Mucosa of gallbladder (tissue), 1 donor: Measurements from ENCODE around the gene SMARCA4. TPM values are rescaled to one million over a fixed set of nuclear protein-coding genes. Genes with fewer than 3 reads are reported as not detected.
"Not testable (repeated sequence)": the region's sequence is repeated elsewhere in the genome, so short reads cannot be mapped to it uniquely, and the experiment has no call there.

Source experiments
- DNase-seq: peaks from one replicate; pipeline ENCODE4 v3.0.0-alpha.2; 2020; ENCODE audit warnings: low spot score
- total RNA-seq: library from RNA; stranded (reverse); gene quantifications from one replicate; pipeline ENCODE4 v1.2.1, GENCODE V29; 2021
- donor health status: DM: no; HTN: no; CAD: no.

Gene SMARCA4
- total RNA-seq, 1 donor from 2014 or later, result 95.5 TPM

DNA sequence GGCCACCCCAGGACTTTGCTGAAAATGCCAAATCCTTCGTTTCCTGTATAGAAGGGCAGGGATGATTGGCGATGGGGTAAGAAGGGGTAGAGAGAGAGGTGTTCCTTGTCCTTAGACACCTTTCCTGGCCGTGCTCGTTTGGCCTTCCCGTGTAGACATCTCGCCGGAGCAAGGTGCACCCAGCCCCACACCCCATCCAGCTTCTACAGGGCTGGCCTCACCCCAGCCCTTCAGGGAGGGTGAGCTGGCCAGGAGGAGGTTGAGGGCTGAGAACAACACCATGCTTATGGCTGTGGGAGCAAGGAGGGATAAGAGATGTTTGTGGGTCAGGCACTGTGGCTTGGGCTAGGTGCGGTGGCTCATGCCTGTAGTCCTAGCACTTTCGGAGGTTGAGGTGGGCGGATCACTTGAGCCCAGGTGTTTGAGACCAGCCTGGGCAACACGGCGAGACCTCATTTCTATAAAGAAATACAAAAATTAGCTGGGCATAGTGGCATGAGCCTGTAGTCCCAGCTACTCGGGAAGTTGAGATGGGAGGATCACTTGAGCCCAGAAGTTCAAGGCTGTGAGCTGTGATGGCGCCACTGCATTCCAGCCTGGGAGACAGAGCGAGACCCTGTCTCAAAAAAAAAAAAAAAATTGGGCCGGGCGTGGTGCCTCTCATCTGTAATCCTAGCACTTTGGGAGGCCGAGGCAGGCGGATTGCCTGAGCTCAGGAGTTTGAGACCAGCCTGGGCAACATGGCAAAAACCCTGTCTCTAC is 15.5 kb downstream of the SMARCA4 start:
- no peak for DNase-seq

- no peak for DNase-seq
Measured at GRCh38 chr19:10977742-10978092, 16.9 kb downstream of the SMARCA4 start.

DNA sequence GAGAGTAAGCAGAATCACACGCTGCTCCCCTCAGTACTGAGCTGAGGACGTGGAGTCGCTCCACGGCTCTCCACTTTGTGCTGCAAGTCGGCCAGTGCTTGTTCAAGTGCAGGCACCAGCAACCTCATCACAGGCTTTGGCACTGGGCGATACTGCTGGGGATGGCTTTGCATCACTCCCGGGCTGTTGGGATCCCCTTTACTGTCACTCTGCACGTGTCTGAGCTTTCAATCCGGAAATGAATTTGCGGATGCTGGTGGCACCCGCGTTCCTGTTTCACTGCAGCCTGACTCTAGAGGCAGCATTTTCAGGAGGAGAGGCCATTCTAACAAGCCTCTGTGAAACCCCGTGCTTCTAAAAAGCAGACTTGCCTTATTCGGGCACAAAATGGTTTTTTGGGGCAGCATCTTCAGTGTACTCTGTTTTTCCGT is 19.1 kb downstream of the SMARCA4 start:
- no peak for DNase-seq

DNA sequence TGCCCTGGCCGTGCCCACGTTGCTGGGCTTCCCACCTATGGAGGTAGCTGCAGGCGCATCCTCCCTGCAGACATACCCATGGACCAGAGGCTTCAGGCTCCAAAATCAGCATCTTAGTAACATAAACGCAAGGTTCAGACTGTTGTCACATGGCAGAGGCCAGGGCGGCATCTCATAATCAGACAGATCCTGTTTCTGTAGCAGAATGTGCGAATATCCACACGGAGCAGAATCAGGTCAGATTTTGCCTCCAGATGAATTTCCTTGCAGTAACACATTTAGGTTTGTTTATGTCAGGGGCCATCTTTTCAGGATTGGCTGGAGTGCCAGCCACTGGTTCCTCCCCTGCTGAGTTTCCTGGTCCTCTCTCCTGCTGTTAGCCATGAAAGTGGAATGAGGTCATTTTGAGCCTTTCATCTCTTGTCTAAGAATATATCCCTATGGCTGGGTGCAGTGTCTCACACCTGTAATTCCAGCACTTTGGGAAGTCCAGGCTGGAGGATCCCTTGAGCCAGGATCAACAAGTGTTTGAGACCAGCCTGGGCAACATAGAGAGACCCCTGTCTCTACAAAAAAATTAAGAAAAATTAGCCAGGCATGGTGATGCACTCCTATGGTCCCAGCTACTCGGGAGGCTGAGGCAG is 20.5 kb downstream of the SMARCA4 start:
- no peak for DNase-seq

DNA sequence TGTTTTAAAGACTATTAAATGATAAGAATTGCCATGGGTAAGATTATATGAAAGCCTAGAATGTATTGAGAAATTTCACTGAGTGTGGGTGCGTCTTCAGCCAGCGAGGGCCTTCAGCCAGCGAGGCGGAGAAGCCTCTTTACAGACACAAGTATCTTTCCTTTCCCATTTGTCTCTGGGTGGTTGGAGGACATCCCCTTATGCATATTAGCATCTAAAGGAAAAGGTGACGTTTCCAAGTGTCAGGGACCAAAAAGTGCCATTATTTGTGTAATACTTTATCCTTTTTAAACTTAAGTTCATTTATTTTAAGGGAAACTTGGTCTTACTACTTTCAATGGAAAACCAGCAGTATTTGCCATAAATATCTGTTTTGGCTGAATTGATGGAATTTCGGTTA is 22.2 kb downstream of the SMARCA4 start:
- no peak for DNase-seq

DNA sequence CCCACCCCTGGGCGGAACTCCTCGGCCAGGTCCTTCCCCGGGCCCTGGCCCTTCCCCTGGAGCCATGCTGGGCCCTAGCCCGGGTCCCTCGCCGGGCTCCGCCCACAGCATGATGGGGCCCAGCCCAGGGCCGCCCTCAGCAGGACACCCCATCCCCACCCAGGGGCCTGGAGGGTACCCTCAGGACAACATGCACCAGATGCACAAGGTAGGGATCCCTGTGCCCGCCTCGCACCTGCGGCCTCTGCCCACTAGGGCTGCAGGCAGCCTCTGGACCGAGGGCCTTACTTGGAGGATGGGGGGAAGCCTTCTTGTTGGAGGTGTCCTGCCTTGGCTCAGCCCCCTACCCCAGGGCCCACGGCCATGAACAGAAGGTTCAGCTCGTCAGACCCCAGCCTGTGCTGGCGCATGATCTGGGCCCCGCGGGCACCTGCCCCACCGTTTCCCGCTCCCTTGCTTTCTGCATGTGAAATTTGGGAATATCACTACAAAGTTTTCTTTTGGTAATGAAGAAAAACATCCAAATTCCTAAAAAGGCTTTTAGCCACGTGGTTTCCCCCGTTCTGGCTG is 23.4 kb downstream of the SMARCA4 start:
- no peak for DNase-seq

DNA sequence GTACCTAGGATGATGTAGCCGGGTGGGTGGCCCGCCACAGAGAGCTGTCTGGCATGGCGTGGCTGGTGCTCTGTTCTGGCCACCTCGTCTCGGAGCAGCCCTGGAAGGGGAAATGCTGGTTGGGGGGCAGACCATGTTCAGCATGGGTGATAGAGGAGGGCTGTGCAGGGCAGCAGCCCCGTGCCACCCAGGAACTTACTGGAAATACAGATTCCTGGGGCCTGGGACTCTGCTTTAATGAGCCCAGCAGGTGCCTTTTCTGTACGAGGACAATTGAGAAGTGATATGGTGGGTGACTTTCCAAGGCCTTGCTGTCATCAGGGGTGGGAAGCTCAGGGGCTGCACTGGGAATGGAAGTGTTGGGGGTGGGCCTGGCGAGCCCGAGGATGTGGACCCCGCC is 24.7 kb downstream of the SMARCA4 start:
- DNase-seq, result no peak

DNA sequence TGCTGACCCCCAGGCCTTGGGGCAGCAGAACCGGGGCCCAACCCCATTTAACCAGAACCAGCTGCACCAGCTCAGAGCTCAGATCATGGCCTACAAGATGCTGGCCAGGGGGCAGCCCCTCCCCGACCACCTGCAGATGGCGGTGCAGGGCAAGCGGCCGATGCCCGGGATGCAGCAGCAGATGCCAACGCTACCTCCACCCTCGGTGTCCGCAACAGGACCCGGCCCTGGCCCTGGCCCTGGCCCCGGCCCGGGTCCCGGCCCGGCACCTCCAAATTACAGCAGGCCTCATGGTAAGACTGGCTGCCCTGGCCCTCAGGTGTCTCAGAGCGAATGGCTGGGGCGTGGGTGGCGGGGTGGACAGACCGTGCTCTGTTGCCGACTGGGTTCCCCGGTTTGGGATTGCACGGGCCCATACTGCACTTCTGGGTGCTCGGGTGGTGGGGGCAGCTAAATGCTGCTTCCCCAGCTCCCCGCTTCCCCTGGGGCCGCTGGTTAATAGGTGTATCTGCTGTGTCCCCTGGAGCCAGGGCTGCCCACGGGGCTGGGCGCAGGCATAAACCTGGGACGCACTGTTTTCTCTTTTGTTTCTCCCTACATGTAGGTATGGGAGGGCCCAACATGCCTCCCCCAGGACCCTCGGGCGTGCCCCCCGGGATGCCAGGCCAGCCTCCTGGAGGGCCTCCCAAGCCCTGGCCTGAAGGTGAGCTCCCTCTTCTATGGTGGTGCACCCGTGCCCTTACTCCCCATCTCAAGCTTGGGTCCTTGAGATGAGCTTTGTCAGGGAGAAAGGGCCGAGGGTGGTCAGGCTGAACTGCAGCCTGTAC is 25.7 kb downstream of the SMARCA4 start:
- DNase-seq, result no peak

- DNase-seq, result no peak
Measured at GRCh38 chr19:10987571-10988297, 26.9 kb downstream of the SMARCA4 start.

DNA sequence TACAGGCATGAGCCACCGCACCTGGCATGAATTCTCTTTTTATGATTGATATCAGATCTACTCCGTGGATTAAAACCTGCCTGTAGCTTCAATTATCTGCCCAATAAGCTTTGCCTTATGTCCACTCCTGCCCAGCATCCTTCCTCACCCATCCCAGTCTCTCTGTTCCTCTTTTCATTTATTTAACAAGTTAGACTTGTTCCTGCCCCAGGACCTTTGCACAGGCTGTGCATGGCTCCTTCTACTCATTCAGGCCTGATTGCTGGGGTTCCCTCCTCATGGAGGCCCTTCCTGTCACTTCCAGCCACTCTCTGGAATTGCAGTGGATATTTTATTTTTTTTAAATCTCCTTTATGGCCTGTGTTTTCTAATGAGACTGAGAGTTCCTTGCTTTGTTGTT is 27.6 kb downstream of the SMARCA4 start:
- DNase-seq, result no peak

DNA sequence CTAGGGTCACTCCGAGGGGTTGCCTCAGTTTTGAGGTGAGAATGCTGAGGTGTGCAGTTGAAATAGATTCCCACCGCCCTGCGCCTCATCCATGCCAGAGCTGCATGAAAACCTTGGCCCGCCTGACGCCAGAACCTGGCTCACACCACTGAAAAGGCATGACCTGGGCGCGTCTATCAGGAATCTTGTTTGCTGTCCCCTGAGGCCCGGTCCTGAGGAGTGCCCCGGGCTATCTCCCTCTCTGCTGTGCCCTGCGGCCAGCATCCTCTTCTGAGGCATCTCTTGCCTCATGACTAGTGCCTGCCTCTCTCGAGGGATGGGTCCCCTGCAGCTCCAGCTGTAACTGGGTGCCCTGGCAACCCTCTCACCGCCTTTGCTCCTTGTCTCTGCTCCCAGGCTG is 28.1 kb downstream of the SMARCA4 start:
- DNase-seq, result no peak

DNA sequence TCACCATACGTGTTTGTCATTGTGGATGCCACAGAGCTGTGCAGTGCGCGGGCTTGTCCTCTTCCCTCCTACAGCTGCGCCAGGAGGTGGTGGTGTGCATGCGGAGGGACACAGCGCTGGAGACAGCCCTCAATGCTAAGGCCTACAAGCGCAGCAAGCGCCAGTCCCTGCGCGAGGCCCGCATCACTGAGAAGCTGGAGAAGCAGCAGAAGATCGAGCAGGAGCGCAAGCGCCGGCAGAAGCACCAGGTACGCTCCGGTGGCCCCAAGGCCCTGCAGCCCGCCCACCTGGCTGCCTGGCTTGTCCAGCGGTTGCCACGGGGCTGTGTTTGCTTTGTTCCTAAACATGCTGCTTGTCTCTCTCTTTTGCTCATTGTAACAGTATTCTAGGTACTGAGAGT is 30.2 kb downstream of the SMARCA4 start:
- no peak for DNase-seq

DNA sequence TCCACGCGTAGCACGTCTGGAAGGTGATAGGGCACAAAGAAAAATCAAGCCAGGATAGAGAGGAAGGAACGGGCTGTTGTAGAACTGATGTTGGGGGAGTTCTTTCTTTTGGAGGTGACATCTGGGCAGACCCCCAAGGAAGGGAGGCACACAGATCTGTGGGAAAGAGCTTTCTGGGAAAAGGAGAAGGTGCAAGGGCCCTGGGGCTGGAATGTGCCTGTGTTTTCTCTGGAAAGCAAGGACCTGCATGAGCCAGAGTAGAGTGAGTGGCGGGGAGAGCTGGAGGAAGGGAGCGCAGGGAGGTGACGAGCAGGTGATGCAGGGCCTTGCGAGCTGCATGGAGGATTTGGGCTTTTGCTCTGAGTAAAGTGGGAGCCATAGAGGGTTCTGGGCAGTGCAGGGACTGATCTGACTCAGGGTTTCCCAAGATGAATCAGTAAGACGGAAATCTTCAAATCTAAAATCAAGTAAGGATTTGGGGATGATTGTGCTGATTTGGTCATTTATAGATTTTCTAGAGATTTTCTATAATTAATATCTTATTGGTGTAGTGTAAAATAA is 30.8 kb downstream of the SMARCA4 start:
- DNase-seq, result no peak

- DNase-seq, result not testable (repeated sequence)
Measured at GRCh38 chr19:10992174-10992573, 31.3 kb downstream of the SMARCA4 start.

- DNase-seq, result no peak
Measured at GRCh38 chr19:10995926-10996600, 35.2 kb downstream of the SMARCA4 start.

DNA sequence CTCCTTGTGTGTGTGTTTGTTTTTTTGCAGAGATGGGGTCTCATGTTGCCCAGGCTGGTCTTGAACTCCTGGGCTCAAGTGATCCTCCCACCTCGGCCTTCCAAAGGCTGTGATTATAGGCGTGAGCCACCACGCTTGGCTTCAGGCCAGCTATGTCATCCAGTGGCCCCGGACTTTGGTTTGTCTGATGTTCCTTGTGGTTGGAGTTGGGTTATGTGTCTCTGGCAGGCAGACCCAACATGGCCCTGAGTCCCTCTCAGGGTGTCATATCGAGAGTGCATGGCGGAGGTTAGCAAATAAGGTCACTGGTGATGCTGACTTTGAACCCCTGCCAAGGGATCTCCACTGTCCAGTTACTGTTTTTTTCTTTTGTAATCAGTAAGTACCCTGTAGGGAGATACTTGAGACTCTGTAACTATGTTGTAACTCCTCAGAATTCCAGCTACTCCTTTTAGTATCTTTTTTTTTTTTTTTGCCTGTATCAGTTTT is 37.3 kb downstream of the SMARCA4 start:
- peak; percentile 40 for DNase-seq

- DNase-seq, result no peak
Measured at GRCh38 chr19:10998666-10999065, 37.8 kb downstream of the SMARCA4 start.

DNA sequence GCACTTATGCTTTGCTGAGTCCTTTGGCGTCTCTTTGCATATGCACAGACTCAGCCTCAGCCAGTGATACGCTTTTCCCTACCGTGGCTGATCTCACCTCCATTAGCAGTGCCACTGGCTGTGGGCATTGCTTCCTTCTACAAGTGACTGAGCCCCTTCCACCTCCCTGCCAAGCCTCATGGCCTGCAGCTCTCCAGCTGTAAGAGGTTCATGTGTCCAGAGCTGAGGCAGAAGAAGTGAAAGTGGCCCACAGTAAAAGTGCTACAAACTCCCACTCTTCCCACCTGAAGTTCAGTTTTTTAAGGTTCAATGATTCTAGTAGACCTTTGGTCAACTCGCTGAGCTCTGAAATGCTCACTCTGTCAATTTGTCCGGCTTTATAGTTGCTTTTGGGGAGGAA is 44.7 kb downstream of the SMARCA4 start:
- DNase-seq, result no peak

GRCh38 chr19:11007385-11007784 is 46.6 kb downstream of the SMARCA4 start:
- DNase-seq, result no peak

- DNase-seq, result no peak
Measured at GRCh38 chr19:11007962-11008532, 47.2 kb downstream of the SMARCA4 start.
